GM21737 (cell line): ENCODE data around the gene VEZF1.

Source experiments
- ATAC-seq: cut with Tn5 transposase; IDR thresholded peaks from one replicate; pipeline ENCODE4 v1.9.1; 2021; ENCODE audit warnings: mild to moderate bottlenecking, moderate library complexity; ENCODE audit not compliant: unreplicated experiment

VEZF1 gene

GRCh38 chr17:57954397-57955182, 33.5 kb downstream of the VEZF1 start:
- ATAC-seq: no peak

- no peak for ATAC-seq
Measured at GRCh38 chr17:57953705-57954396, 34.2 kb downstream of the VEZF1 start.

- ATAC-seq: no peak
Measured at GRCh38 chr17:57953219-57953618, 34.8 kb downstream of the VEZF1 start.

GRCh38 chr17:57949649-57950048, 38.4 kb downstream of the VEZF1 start:
- ATAC-seq: no peak

GRCh38 chr17:57948555-57949420, 39.3 kb downstream of the VEZF1 start:
- ATAC-seq: no peak

- ATAC-seq: no peak
Measured at GRCh38 chr17:57948169-57948554, 39.9 kb downstream of the VEZF1 start.

GRCh38 chr17:57947369-57947768, 40.7 kb downstream of the VEZF1 start:
- no peak for ATAC-seq

- ATAC-seq: peak; percentile 84
Measured at GRCh38 chr17:57946798-57947358, 41.2 kb downstream of the VEZF1 start.

GRCh38 chr17:57945996-57946797, 41.9 kb downstream of the VEZF1 start:
- peak; percentile 15 for ATAC-seq

- ATAC-seq: no peak
Measured at GRCh38 chr17:57944908-57945307, 43.1 kb downstream of the VEZF1 start.

- ATAC-seq: no peak
Measured at GRCh38 chr17:57943645-57944044, 44.4 kb downstream of the VEZF1 start.

- ATAC-seq: no peak
Measured at GRCh38 chr17:57943140-57943539, 44.9 kb downstream of the VEZF1 start.

GRCh38 chr17:57941384-57942370, 46.4 kb downstream of the VEZF1 start:
- ATAC-seq: no peak

GRCh38 chr17:57940653-57941329, 47.3 kb downstream of the VEZF1 start:
- ATAC-seq: no peak

GRCh38 chr17:57940231-57940630, 47.8 kb downstream of the VEZF1 start:
- ATAC-seq: no peak

GRCh38 chr17:57939797-57940196, 48.3 kb downstream of the VEZF1 start:
- ATAC-seq: peak; percentile 54

- no peak for ATAC-seq
Measured at GRCh38 chr17:57938061-57938502, 50.0 kb downstream of the VEZF1 start.

GRCh38 chr17:57937492-57937891, 50.6 kb downstream of the VEZF1 start:
- ATAC-seq: no peak
